Esophagus muscularis mucosa (tissue), 3 donors: Measurements from ENCODE around the gene RPS3.

Experiments
- CTCF ChIP-seq, 3 experiments: fragments of 200-600 bp in 2 of 3; fragments of 450-650 bp in 1 of 3; sonication (generic) in 2 of 3; IDR thresholded peaks; one replicate each; pipeline ENCODE4 v1.5.1; 2017 to 2019; ENCODE audit warnings: antibody characterized with exemption in 3 of 3, mild to moderate bottlenecking in 2 of 3, moderate library complexity in 1 of 3
- POLR2A ChIP-seq: fragments of 450-650 bp; IDR thresholded peaks from one replicate; pipeline ENCODE4 v1.6.1; 2017; ENCODE audit warnings: antibody characterized with exemption, moderate library complexity, mild to moderate bottlenecking, low read depth

GRCh38 chr11:75433443-75433842 lies 34.1 kb downstream of the RPS3 start:
- TF ChIP-seq CTCF (IDR thresholded peaks at IDR 0.05): no peak
- TF ChIP-seq POLR2A: no peak
